AG09309 (cell line): ENCODE data around the gene MKRN2.

Source experiments
- DNase-seq: peaks from one replicate; pipeline ENCODE4 v3.0.0-alpha.2; 2010; ENCODE audit warnings: low read depth
- H3K4me3 ChIP-seq: 2 replicates; pipeline ENCODE4 v1.5.1; 2011; ENCODE audit warnings: mild to moderate bottlenecking, low read depth, low read length, moderate library complexity; ENCODE audit not compliant: control insufficient read depth
- TF ChIP-seq, protein P1 (sequence below): IDR thresholded peaks from 2 replicates; pipeline ENCODE4 v1.5.1; 2011; ENCODE audit warnings: mild to moderate bottlenecking, low read depth, low read length, inconsistent platforms; ENCODE audit not compliant: insufficient read depth, control insufficient read depth; ENCODE audit errors: missing control alignments

The MKRN2 gene

DNA sequence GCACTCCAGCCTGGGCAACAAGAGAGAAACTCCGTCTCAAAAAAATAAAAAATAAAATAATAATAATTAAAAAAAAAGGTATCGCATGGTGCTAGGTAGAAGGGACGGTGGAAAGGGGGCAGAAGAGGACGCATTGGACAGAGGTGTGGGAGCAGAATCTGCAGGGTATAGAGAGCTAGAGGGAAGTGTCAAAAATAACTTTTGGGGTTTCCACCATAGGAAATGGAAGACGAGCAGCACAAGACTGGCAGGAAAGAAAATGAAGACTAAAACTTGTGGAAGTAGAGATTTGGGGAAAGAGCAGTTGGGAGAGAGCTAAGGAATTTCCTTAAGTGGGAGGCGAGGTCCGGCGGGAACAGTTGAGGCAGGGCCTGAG lies 585 bp upstream of the MKRN2 start:
- peak overlapping the region; percentile 80 for H3K4me3 ChIP-seq
- no peak for DNase-seq

DNA sequence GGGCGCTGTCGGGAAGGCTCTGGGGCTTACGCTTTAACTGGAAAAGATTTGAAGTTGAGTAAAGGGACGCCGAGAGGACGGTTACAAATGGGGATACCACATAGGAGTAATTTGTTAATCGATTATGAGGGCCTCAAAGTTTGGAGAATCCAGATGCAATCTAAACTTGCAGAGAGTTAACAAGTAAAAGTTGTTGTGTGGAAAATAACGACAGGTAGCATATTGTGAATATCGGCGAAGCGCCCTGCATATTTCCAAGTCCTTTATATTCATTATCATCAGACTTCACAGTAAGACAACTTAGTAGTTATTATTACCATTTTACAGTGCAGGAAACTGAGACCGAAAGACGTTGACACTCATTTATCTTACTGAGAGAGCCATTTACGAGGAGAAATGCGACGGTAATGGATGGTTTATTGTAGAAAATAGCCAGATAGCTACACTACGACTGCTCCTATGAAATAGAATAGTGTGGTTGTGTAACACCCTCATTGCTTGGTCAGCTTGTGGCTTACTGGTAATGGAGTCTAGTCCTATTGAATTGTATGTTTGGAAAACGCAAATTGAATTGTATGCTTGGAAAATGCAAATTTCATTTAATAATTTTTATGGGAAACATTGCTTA lies 700 bp downstream of the MKRN2 start:
- TF ChIP-seq, protein P1, sequence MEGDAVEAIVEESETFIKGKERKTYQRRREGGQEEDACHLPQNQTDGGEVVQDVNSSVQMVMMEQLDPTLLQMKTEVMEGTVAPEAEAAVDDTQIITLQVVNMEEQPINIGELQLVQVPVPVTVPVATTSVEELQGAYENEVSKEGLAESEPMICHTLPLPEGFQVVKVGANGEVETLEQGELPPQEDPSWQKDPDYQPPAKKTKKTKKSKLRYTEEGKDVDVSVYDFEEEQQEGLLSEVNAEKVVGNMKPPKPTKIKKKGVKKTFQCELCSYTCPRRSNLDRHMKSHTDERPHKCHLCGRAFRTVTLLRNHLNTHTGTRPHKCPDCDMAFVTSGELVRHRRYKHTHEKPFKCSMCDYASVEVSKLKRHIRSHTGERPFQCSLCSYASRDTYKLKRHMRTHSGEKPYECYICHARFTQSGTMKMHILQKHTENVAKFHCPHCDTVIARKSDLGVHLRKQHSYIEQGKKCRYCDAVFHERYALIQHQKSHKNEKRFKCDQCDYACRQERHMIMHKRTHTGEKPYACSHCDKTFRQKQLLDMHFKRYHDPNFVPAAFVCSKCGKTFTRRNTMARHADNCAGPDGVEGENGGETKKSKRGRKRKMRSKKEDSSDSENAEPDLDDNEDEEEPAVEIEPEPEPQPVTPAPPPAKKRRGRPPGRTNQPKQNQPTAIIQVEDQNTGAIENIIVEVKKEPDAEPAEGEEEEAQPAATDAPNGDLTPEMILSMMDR = no peak
- peak overlapping the region; percentile 80 for H3K4me3 ChIP-seq
- DNase-seq = no peak

More for the DNA sequence above, 585 bp upstream of the MKRN2 start:
- TF ChIP-seq, protein P1 = no peak

DNA sequence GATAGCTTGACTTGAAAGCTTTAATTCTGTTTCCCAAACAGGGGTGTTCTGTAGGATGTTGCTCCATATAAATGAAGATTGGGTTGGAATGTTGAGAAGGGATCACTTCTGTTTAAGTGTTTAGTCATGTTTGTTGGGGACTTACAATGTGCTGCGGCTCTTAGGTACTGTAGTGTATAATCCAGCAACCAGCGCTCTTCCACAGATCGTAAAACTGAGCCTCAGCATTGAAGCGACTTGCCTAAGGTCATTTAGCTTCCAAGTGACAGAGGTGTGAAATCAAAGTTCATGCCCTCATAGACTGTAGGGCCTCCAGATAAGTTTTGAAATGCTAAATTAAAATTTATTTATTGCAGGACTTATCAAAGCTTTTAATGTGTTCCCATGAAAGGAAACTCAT lies 1.8 kb downstream of the MKRN2 start:
- TF ChIP-seq, protein P1 = no peak
- no peak overlapping the region for H3K4me3 ChIP-seq
- no peak for DNase-seq

DNA sequence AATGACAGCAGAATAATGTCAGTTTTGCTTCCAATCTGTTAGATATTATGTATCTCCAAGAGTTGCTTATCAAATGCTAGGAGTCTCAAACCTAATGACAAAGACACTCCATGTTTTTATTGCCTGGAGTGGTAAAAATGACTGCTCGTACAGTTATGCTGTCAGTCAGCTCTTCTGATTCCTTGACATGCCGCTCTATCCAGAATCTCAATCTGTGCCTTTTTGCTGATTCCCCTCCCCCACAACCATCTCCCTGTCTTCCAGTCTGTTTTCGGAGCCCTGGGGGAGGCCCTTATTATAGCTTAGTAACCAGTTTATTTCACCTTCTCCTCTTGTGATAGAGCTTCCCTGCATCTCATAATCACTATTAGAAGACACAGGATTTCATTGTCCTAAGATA lies 2.6 kb downstream of the MKRN2 start:
- TF ChIP-seq, protein P1 = no peak
- DNase-seq = no peak
- H3K4me3 ChIP-seq = no peak overlapping the region

DNA sequence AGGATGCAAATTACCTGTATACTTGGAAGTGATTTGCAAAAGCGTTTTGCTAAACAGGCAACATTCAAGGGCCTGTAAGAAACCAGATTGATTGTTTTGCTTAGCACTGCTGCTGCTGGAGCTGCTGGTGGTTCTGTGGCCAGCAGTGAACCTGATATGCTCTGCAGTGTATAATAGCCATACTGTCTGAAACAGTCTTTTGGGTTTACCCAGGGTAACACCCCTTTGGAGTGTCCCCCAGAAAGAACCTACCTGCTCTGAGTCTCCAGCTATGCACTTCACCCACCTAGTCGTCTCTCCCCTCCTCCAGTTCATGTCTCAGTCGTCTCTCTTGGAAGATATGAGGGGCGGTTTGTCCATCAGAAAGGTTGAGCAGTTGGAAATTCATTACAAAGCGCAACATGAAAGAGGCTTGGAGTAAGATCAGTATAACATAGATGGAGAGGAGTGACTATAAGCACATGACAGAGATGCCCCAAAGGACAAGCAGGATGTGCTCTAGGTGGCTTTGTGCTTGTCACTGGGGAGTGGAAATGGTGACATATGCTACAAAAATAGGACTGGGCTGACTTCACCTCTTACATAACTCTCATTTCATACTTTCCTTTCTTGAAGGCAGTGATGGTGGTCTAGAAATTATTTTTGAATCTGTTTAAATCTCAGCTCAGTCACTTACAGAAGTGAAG lies 3.8 kb downstream of the MKRN2 start:
- no peak overlapping the region for H3K4me3 ChIP-seq
- DNase-seq = no peak
- TF ChIP-seq, protein P1 = no peak

DNA sequence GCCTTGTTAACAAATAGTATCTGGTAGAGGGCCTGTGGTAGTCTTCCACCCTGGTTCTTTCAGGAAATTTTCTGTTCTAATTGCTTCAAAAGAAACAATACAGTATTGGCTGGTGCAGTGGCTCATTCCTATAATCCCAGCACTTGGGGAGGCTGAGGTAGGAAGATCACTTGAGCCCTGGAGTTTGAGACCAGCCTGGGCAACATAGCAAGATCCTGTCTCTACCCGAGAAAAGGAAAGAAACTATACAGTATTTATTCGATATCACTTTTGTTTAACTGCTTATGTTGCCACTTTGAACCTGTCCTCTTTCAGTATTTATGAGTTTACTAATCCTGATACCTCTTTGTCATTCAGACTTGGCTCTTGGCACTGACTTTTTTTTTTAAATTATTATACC lies 4.5 kb downstream of the MKRN2 start:
- TF ChIP-seq, protein P1 = no peak
- no peak for DNase-seq
- H3K4me3 ChIP-seq = no peak overlapping the region
